Measurements from ENCODE around the gene ZFR2.
"Not testable (repeated sequence)": the region's sequence is repeated elsewhere in the genome, so short reads cannot be mapped to it uniquely, and the experiment has no call there.

Gene ZFR2

GRCh38 chr19:3773814-3774515 lies 94.9 kb downstream of the ZFR2 start:
- no peak for DNase-seq (ENCODE audit: low read depth in 1 of 2, low spot score in 1 of 2)

DNA sequence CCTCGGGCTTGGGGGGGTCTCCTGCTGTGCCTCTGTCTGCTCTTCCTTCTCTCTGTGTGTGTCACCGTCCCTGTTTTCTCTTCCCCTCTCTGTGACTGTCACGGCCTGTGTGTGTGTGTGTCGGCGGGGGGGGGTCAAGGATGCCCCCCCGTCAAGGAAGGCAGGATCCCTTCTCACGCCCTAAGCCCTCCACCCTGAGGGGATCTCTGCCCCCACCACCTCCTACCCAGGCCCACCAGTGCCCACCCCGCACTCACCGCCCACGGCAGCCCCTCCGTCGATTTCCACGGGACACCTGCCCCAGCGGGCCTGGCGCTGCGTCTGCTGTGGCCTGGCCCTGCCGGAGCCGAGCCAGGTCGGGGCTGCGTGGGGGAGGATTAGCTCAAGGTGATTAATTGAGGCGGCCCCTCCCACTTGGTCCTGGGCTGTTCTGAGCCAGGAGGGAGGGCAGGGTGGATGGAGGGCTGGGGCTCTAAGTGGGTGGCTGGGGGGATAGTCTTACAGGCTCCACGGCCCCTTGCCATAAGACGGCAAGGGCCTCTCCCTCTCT lies 96.9 kb downstream of the ZFR2 start, which contains the start of gene RAX2:
Gene RAX2 (minus strand): TSS at position 323 of the 550 bp plus-strand sequence. CDS start 486 bp downstream, outside the sequence.
- no peak for DNase-seq (ENCODE audit: low read depth in 1 of 2, low spot score in 1 of 2)

DNA sequence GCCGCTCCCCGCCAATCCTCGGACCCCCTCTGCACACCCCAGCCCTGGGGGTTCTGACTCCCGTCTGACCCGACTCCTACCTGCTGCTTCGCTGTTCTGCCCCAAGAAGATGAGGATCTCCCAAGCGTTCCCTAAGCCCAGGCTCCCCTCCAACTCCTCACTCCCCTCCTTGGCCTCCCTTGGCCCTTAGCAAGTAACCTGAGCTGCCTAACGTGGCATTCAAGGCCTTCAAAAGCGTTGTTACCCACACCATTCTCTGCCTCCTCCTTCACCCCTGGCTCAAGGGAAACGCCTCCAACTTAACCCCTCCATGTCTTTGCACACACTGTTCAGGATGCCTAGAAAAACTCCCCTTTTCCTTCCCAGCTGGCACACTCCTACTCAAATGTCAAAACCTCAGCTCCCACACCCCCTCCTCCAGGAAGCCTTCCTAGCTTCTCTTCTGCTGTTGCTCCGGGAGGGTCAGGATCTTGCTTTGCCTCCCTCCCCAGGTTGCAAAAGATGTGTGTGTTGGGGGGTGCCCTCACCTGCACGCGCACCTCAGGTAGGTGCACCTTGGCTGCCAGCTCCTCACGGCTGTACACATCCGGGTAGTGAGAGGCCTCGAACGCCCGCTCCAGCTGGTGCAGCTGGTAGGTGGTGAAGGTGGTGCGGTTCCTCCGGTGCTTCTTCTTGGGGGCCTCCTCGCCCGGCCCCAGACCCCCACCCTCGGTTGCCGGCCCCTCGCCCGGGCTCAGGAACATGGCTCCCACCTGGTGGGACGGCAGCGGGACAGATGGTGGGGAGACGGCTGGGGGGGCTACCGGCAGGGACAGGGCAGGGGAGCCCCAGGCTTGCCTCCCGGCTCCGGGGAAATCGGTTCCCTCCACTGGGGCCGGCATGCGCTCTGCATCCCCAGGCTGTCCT lies 97.6 kb downstream of the ZFR2 start:
- DNase-seq (ENCODE audit: low read depth in 1 of 2, low spot score in 1 of 2), result no peak

- DNase-seq (ENCODE audit: low read depth in 1 of 2, low spot score in 1 of 2), result no peak
These were observed 98.5 kb downstream of the ZFR2 start for GRCh38 chr19:3770136-3770999.

DNA sequence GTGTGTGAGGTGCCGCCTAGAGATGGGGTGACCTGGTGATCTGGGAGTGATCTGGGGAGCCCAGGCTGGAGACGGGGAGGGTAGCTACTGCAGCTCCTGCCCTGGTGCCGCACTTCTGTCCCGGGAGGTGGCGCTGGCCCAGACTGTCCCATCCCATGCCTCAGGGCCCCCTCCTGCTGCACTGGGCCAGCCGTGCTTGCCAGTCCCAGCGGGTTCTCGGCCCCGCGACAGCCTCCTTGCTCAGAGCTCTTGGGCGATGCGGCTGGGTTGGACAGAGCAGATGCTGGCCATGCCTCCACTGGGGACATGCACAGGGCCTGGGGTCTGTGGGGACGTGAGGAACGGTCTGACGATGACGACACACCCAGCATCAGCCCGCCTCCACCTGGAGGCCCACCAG lies 99.3 kb downstream of the ZFR2 start:
- no peak for DNase-seq (ENCODE audit: low read depth in 1 of 2, low spot score in 1 of 2)

DNA sequence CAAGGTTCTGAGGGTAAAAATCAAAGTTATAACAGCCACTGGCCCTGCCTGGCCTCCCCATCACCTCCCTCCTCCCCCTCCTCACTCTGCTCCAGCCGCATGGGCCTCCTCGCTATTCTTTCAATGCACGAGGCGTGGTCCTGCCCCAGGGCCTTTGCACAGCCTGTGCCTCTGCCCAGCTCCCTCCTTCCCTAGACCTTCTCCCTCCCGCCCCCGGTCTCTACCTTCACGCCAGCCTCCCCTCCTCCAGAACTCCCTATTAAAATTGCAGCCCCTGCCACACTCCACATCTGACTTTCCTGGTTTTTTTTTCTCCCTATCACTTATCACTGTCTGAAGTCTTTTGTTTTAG lies 100.1 kb downstream of the ZFR2 start:
- DNase-seq (ENCODE audit: low read depth in 1 of 2, low spot score in 1 of 2), result no peak

DNA sequence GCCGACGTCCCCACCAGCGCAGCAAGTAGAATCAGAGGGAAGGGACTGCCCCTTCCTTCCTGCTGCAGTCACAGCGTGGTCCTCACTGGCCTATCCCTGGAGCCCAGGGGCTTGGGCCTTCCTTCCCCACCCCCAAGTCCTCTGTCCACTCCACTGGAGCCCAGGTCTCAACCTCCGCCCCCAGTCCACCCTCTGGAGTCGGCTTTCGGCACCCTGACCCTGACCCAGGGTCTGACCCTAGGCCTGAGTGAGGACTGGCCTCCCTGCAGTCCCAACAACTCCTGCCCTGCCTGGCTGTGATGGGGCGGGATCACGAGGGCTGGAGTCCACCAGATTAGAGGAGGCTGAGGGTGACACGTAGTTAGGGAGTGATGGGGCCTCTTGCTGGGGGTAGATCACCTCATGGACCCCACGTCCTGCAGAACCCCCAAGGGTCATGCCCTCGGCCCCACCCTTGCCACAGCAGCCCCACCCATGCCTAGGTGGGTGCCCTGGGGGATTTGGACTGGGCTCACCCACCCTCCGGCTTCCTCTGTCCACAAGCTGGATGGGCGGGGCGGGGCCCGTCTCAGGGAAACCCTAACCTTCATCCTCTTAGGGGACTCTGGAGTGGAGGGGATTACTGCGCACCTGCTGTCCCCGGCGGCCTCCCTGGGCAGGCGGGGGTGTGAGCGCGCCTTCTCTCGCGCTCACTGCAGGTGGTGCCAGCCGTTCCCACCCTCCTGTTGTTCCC lies 100.7 kb downstream of the ZFR2 start:
- DNase-seq (ENCODE audit: low read depth in 1 of 2, low spot score in 1 of 2), result no peak

DNA sequence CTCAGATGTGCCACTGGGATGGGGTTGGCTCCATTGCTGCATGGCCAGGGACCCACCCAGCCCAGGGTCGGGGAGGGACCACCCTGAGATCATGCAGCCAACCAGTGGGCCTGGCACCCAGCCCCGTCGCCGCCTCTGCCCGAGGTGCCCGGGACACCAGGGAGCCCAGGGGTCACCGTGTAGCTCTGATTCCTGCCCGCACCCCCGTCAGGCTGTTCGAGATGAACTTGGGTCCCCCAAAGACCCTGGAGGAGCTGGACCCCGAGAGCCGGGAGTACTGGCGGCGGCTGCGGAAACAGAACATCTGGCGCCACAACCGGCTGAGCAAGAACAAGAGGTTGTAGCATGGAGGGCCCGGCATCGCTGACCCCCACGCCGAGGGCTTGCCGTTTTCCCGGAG lies 101.8 kb downstream of the ZFR2 start:
- no peak for DNase-seq (ENCODE audit: low read depth in 1 of 2, low spot score in 1 of 2)

DNA sequence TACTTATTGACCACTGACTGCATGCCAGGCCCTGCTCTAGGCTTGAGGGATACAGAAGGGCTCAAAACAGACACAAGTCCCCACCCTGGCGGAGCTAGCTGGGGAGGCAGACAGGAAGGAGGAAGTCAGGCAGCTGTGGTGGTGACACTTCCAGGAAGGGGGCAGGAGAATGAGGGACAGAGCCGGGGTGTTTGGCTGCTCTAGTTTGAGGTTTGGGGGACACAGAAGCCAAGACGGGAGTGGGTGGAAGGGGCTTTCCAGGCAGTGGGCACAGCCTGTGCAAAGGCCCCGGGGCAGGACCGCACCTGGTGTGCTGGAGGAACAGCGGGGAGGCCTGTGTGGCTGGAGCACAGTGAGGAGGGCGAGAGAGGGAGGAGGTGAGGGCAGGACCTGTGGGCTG lies 102.3 kb downstream of the ZFR2 start:
- DNase-seq (ENCODE audit: low read depth in 1 of 2, low spot score in 1 of 2), result no peak

DNA sequence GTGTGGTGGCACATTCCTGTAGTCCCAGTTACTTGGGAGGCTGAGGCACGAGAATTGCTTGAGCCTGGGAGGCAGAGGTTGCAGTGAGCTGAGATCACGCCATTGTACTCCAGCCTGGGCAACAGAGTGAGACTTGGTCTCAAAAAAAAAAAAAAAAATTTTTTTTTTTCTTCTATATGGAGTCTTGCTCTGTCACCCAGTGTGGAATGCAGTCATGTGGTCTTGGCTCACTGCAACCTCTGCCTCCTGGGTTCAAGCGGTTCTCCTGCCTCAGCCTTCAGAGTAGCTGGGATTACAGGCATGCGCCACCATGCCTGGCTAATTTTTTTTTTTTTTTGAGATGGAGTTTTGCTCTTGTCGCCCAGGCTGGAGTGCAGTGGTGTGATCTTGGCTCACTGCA lies 103.1 kb downstream of the ZFR2 start:
- DNase-seq (ENCODE audit: low read depth in 1 of 2, low spot score in 1 of 2), result not testable (repeated sequence)

- DNase-seq (ENCODE audit: low read depth in 1 of 2, low spot score in 1 of 2), result no peak
These were observed 103.7 kb downstream of the ZFR2 start for GRCh38 chr19:3765121-3765520.

DNA sequence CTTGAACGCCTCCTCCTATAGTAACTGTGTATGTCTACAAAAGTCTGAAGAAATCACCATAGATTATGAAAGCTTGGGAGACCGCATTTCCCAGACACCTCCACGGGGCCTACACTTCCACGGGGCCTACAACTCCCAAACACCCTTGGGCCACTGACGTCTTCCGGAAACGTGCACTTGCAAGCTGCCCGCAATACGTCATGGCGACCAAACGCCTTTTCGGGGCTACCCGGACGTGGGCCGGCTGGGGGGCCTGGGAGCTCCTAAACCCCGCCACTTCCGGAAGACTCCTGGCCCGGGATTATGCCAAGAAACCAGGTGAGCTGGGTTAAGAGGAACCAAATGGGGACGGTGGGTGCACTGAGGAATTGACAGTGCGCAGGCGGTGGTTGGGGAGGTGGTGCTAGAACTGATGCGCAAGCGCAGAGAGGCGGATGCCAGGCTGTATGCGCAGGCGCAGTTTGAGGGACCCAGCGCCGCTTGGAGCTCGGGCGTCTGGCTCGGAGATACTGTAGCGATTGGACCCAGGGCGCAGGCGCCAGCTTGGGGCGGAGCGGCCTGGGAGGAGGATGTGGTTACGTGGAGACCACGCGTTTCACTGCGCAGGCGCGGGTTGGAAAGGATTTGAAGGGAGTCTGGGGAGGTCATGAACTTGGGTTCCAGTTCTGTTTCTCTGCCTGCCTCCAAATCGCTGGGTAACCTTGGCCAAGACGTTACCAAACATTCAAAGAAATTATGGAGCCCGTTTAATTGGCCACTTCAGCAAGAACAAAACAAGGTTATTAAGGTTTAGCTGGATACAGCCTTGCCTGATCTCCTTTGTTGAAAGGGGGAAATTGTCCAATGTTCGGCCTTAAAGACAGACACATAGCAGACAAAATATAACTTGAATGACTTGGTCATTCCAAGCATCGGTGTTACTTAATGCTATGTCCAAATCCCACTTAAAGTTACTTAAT lies 106.1 kb downstream of the ZFR2 start, which contains the start of gene MRPL54:
Gene MRPL54 (plus strand): TSS at position 182 of the 959 bp plus-strand sequence. CDS start 19 bp downstream, at position 201.
- peak; percentile 97 to 99 for DNase-seq (ENCODE audit: low read depth in 1 of 2, low spot score in 1 of 2)

DNA sequence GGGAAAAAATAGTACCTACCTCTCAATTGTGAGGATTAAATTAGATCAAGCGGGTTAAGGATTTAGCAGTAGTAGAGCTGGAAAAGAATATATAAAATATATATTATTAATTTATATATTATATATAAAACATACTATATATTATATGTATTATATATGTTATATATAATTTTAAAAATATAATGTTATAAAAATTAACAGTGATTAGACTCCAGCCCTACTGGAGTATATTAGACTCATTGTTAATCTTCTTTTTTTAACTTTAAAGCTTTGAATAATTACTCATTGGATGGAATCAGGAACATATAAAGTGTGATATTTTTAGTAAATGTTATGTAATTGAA lies 106.7 kb downstream of the ZFR2 start:
- DNase-seq (ENCODE audit: low read depth in 1 of 2, low spot score in 1 of 2), result no peak

DNA sequence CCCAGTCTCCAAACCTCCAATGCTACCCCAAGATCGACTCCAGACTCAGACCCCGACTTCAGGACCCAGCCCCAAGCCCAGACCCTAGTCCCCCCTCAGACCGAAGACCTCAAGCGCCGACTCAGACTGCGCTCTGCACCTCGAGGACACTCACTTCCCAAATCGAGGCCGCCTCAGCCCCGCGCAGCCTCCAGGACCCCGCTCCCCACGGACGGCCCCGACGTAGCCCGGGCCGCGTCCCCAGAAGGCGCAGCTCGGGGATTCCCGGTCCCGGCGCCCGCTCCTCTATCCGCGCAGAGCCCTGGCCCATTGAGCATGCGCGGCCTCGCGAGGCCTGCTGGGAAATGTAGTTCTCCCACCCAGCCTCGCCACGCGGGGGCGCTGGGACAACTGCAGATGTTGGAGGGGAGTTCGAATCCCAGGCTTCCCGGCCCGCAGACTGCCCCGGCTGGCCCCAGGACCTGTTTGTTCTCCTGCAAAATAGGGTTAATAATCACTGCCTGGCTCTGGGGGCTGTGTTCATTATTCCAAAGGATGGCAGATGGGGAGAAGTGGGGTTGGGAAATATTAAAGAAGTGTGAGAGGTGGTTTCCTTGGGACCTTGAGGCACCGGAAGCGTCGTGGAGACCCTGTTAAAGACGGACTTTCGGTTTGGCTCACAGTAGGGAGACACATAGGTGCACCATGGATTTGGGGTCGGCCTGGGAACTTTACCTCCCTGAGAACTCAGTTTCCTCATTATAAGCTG lies 107.3 kb downstream of the ZFR2 start, which contains the start of gene APBA3:
Gene APBA3 (minus strand): TSS at position 311 of the 748 bp plus-strand sequence. CDS start 1,428 bp downstream, outside the sequence.
- DNase-seq (ENCODE audit: low read depth in 1 of 2, low spot score in 1 of 2), result peak; percentile 94 to 95

DNA sequence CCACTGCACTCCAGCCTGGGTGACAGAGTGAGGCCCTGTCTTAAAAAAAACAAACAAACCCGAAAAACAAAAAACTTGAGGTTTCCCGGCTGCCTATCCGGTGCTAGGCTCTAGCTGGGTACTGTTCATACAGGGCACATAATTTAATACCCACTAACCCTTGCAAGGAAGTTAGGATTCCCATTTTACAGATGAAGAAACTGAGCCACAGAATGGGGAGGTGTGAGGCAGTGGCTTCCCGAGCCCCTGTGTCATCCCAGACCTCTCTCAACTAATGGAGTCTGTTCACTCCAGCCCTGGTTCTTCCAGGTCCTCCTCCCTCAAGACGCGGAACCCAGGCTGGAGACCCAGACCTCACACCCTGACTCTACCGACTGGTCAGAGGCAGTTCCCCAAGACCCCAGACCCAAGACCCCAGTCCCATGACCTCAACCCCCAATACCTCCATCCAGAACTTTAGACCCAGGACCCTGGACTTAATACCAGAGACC lies 107.9 kb downstream of the ZFR2 start:
- DNase-seq (ENCODE audit: low read depth in 1 of 2, low spot score in 1 of 2), result no peak

GRCh38 chr19:3759482-3760254 lies 109.2 kb downstream of the ZFR2 start:
- no peak for DNase-seq (ENCODE audit: low read depth in 1 of 2, low spot score in 1 of 2)

- DNase-seq (ENCODE audit: low read depth in 1 of 2, low spot score in 1 of 2), result not testable (repeated sequence)
These were observed 110.5 kb downstream of the ZFR2 start for GRCh38 chr19:3758297-3758696.

All from activated T-helper 1 cell treated with anti-CD3 and anti-CD28 coated beads, Interleukin-2, amount 50 U/mL, for 16 hours (primary cell).